HuH-7 (cell line): ENCODE data around the gene HOMER1.
A peak's percentile ranks its signal among the peaks of the same experiment; 100 is the strongest.

ENCODE experiments used
- DNase-seq: peaks from one replicate; pipeline ENCODE4 v3.0.0; 2011; ENCODE audit warnings: low spot score

The HOMER1 gene

DNA sequence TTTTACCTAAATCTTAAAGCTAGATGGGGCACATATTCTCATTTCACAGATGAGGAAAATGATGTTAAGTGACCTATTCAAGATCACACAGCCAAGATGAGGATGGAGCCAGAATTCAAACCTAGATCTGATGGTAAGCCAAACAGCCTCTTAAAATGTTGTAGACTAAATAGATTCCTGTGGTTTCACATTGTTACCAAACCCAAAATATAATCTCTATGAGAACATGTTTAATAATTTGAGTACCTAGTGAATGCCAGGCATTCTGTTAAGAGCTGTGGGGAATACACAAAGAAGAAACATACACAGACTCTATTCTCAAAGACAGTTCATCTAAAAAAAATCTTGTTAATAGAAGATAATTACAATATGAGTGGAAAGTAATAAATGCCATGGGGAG is 25.2 kb downstream of the HOMER1 start:
- DNase-seq = no peak

DNA sequence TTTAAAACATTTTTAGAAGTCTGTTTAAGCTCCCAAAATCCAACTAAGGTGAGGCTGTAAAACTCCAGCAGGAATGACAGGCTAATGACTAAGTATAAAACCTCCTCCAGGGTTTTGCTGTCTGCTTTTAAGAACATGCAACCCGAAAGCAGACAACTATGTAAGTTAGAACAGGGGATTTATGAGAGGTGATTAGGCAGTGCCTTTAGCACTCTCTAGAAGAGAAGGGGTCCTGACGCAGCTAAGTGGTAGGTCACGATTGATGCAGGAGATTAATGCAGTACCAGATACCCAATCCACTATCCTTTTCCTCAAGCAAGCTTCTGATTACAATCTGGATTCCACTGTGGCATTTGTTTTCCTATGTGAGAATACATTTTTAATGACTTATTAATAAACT is 25.9 kb downstream of the HOMER1 start:
- no peak for DNase-seq

DNA sequence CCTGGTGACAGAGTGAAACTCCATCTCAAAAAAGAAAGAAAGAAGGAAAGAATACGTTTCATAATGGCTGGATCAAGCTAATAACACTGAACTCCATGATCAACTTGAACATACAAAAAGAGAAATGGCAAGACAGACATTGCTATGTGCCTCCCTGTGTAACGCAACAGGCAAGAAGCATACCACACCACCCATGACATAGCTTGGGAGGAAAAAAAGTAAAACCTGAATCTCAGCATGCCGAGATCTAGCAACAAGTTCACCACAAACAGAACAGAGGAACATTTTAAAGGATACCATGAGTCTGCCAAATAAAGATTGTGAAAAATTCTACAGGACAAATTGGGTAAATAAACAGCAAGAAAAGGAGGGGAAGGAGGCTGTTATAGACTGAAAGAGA is 26.7 kb downstream of the HOMER1 start:
- no peak for DNase-seq

DNA sequence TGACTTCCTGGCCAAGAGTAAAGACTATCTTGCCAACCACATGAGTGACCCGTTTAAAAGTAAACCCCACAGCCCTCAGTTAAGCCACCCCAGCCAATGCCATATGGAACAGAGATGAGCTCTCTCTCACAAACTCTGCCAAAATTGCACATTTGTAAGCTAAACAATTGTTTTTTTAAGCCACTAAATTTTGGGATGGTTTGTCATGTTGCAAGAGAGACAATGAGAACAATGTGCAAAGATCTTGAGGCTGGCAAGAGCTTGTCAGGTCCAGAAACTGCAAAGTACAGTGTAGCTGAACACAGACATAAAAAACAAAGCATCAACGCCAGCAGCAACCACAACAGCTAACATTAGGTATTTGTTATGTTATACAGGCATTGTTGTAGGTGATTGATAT is 27.8 kb downstream of the HOMER1 start:
- no peak for DNase-seq

DNA sequence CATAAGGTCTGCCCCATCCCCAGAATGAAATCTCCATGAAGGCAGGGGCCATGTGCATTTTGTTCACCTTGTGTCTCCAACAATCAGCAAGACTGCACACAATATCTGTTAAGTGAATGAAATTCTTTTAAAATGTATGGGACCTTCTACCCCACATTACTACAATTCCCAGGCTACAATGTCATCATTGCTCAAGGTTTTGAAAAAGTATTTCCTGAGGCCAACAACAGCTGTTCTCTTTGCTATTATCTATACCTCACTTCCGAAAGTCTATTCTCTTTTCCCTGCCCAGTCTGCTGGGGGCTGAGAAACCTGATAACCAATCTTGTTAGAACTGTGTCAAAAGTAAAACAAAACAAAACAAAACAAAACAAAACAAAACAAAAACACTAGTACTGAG is 29.2 kb downstream of the HOMER1 start:
- no peak for DNase-seq

DNA sequence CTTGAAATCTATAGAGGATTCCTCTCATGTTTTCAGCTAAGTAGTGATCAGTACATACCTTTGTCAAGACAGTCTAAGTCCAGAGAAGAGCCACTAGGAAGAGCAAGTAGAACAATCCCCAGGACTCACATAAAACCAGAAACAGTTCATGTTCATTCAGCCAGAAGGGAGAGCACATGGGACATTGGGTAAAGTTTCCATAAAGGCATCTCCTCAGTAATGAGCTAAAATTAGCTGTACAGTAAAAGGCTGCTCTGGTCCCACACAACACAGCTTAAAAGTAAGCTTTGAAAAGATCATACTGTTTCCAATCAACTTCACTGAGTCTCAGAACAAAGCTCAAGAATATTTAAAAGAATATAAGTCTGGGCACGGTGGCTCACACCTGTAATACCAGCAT is 32.4 kb downstream of the HOMER1 start:
- DNase-seq = no peak

DNA sequence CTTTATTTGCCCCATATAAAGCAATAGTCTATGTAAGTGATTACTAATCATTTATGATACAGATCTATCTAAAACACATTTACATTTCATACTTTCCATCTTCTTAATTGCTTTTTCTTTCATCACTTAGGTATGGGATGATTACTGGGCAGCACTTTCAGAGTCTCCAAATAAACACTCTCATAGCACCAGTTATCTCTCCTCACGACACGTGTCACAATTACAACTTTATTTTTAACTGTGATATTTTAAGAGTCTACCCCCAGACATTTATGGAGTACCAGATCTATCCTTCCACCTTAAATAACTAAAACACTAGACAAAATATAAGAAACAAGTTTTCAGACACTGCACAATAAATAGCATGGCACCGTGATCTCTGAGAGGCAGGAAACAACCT is 32.9 kb downstream of the HOMER1 start:
- DNase-seq = no peak

DNA sequence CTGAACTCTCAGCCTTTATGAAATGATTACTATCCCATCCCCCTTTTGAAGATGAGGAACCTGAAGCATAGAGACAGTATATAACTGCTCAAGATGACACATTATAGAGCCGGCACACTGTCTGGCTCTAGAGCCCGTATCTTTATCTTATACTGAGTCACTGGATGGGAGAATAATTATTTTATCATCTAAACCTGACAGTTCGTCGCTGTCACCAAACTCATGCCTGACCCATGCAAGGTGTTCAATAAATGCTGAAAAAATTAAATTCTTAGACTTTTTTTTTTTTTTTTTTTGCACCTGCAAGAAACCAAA is 38.8 kb downstream of the HOMER1 start:
- DNase-seq = no peak

DNA sequence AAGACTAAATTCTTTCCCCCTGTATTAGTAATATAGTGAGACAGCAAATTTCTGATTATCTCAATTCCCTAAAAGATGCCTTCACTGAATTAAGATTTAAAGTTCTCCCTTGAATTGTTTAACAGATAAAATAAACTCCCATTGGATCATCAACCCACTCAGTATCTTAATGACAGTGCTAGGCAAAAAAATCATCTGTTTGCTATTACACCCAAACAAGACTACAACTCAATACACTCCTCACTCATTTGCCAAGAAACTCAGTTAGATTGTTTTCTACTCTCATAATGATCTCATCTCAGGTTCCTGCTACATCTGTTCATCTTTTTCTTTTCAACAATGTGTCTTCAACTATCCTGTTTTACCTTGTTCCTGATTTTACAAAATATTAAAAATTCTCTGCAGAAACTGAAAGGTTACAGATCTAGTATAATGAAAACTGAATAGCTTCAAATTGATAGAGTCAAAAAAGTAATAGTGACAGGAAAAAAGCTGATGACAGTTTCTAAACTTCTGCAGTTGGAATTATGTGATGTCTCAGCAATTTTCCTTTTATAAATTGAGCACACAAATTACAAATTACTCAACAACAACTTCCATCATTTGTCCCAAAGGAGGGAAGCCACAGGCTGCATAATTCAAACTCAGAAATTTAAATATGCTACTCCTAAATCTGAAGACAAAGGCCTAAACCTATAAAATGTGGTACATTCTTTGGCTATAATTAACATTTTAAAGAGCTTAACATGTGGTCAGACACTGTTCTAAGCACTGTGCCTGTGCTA is 39.4 kb downstream of the HOMER1 start:
- DNase-seq = no peak

DNA sequence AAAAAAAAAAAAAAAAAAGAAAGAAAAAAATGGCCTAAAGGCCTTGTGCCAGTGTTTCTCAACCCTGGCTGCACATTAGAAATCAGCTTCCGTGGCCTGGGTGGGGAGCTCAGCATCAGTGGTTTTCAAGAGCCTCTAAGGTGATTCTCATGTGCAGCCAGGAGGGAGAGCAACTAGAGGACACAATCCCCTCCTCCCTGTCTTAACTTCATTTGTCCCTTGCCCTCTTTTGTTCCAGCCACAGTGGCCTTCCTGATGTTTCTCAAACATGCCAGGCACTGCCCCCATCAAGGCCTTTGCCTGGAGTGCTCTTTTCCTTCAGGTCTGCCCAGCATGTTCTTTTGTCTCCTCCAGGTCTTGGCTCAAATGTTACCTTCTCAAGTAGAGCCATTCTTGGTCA is 42.4 kb downstream of the HOMER1 start:
- DNase-seq = no peak

DNA sequence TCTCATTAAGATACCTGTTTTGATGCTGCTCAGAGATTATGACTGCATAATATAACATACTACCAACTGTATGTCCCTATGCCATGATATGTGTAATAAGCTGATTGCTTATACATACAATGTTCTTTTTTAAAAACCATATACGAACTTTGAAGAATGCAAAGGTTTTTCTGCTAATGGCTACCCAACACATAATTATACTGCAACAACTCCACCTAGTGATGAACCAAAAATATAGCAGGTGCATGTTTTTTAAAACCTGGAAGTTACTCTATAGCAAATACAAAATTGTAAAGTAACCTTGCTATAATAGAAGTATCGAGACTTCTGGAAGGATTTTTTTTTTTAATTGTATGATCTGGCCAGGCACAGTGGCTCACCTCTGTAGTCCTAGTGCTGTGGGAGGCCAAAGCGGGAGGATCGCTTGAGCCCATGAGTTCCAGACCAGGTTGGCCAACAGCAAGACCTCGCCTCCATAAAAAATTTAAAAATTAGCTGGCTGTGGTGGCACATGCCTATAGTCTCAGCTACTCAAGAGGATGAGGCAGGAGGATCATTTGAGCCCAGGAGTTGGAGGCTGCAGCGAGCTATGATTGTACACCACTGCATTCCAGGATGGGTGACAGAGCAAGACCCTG is 49.1 kb downstream of the HOMER1 start:
- DNase-seq = peak; percentile 16

DNA sequence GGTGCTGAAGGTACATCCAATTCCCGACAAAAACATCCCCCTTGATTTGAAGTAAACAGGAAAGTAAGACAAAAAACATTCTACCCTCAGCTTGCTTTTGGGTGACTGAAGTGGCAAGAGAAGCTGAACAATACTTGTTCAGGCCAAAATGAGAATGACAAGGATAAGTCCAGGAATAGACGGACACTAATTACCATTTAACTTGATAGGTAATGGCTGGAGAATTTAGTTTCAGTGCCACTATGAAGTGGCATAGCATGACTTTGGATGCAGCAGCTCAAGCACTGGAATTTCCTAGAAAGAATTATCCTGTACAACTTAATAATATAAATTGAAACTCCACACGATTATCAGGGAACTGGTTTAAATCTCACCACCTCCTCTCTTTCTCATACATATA is 49.7 kb downstream of the HOMER1 start:
- no peak for DNase-seq

DNA sequence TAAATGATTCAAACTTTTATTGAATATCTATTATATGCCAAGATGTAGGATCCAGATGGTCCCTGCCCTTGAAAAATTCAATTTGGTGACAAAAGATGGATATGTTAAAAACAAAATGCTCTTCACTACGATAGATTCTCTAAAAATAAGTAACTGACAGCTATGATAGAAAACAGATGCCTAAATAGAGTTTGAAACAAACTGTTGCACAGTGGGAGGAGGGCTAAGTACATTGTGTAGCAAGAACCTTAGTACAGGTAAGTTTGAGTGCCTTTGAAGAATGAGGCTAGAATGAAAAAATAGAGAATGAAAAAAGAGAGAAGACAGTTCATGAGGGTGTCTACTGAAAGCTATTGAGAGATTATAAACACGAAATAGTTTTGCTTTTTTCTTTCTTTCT is 54.3 kb downstream of the HOMER1 start:
- no peak for DNase-seq

DNA sequence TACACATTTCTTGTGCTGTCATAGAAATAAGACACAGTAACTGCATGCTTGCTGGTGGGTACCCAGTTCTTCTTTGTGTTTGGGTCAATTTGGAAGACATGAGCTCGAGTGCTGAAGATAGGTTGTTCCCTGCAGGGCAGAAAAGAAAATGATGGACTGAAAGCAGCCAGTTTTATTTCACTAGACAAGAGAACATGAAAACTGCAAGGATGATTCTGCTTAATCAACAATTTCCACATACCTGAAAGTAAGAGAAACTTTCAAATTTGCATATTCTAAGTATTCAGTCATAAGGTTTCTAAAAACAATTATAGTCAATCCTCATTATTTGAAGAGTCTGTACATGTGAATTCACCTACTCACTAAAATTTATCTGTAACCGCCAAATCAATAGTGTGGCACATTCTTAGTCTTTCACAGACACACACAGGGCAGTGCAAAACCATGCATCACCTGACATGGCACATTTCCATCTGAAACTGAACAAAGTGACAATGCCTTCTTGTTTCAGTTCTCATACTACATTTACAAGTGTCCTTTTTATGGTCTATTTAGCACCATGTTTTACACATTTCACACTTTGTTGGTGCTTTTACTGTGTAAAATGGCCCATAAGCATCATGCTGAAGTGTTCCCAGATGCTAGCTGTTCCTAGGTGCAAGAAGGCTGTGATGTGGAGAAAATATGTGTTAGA is 56.9 kb downstream of the HOMER1 start:
- no peak for DNase-seq

DNA sequence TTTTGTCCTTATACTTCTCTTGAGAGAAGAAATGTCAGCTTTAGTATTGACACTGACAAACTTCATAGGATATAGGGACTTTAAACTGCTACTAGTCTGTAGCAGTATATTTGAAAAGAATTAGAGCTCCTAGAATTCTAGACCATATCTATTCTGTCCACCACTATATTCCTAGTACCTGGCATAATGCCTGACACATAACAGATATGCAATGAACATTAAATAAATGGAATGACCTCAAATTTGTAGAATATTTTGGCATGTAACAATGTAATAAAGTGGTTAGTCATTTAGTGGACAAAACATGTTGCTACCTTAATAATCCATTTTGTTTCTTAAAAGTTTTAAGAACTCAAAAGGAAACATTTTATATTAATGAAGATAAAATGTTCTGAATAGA is 57.5 kb downstream of the HOMER1 start:
- no peak for DNase-seq

DNA sequence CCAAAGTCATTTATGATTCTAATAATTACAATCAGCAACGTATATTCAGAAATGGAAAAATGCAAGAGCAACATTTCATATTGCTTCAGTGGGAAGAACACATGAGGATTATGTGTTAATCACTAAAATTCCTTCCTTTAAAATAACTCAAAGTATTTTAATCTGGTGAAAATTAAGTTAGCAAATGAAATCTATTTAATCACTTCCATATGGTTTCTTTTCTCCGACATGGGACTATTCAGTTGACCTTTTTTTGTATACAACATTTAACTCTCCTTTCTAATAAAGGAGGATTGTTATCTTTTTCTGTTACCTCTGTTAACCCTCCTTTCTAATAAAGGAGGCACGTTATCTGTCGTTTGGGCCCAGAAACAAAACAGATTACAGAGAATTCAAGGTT is 59.9 kb downstream of the HOMER1 start:
- DNase-seq = no peak

DNA sequence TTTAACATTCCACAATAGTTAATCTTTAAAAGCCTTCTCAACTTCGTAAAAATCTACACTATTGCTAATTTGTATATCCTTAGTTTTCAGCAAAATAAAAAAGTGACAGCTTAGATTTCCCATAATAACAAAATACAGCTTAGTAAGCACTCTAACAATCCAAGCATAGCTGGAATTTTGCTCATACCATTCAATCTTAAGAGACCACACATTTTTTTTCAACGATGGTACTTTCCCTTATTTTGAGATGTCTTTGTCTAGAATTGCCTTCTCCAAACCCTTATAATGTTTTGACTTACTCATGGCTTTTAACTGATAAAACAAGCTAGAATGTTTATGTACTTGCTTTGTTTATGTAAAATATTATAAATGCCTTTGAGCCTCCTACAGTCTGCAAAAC is 65.6 kb downstream of the HOMER1 start:
- no peak for DNase-seq

DNA sequence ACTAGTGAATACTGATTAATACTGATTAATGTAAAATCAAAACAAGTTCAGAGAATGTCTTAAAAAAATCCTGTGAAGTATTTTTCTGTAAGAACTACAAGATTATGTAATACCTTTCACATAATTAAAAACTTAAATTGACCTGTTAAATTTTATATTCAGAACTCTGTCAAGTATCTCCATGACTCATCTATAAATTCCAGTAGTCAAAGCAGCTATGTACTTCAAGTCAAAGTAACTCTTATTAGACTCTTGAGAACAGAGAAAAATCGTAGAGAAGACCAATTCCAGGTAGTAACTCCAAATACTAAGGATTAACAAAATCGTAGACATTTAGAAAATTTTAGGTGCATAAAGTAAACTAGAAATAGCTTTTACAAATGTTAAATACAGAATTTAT is 77.1 kb downstream of the HOMER1 start:
- no peak for DNase-seq

DNA sequence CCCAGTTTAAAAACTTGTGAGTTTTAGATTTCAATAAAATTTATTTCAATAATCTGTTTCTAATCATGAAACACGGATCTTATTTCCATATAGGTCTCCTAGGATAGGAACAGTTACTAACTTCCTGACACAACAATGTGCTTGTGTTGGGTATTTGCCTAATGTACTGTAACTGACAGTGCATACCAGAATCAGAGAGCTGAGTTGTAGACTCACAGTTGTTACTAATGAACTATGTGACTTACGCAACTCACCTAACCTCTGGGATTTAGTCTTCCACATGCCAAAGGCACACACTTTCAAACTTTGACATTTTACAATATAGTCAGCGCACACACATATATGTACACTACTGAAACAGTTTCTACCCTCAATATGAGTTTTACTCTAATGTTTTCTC is 77.7 kb downstream of the HOMER1 start:
- DNase-seq = peak; percentile 49

DNA sequence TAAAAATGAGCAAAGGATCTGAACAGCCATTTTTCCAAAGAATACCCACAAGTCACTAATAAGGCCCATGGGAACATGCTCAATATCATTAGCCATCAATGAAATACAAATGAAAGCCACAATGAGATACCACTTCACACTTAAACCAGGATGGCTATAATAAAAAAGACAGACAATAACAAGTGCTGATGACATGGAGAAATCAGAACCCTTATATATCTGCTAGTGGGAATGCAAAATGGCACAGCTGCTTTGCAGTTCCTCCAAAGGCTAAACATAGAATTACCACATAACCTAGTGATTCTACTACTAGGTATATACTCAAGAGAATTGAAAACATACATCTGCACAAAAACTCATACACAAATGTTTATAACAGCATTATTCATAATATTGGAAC is 83.7 kb downstream of the HOMER1 start:
- no peak for DNase-seq

DNA sequence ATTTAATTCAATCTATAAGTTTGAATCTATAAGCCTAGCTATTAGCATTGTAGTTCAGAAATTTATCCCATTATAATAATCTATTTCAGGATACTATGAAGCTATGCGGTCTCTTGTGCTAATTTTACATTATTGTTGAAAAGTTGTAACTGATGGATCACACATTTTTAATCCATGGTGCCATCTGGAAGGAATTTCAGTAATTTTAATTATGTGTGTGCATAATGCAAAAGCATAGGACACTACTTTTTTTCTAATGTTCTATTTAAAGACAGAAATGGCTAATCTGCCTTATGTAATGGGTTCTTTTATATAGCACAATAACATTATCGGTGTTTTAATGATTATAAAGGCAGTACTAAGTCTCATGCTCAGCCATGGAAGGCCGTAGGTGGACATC is 90.6 kb downstream of the HOMER1 start:
- no peak for DNase-seq

DNA sequence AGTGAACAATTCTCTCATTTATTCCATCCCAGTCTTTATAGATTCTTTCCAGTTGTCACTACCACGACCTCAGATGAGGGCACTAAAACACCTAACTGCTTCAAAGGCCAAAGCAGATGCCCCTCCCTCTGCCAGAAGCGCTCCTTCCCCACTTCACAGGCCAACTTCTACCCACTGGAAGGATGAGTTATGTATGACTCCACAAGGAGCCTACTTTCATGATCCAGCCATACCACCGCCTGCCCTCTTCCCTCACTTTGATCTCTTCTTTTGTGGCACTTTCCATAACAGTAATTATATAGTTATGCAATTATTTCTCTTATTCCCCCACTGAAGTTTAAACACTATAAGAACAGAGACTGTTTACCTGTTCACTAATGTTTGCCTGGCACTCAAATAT is 93.7 kb downstream of the HOMER1 start:
- DNase-seq = no peak

DNA sequence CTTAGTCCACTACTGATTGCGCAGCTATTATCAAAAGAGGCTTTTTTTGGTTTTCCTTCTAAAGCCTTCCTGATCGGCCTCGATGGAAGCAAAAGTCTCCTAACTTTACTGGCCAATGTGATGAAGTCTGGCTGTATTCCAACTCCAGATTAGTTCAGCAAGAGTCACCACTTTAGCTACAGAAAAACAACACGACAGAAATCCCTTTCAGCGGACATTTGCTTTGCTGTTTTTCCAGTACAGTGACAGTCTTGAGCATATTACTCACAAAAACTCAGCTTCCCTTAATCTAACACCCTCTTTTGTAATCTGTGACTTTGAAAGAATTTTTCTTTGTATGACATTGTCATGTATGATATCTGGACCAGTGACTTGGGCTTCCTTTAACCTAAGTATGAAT is 95.7 kb downstream of the HOMER1 start:
- no peak for DNase-seq

DNA sequence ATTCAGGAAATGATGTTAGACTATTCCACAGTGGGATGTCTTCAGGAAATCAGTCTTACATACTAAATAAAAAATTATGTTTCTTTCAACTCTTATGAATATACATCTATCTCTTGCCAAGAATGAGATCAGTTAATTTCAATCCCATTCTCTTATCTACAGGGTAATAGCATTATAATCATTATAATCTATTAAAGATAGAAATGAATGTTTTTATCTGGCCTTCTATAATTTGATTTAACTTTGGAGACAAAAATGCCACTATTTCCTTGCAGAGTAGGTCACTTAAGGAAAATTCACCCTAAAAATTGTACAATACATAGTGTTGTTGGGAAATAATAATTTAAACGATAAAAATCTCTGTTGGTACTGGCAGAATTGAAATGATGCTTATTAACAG is 96.4 kb downstream of the HOMER1 start:
- DNase-seq = no peak
